Measurements from ENCODE around the gene MAP3K10. TPM values are rescaled to one million over a fixed set of nuclear protein-coding genes. Genes with fewer than 3 reads are reported as not detected.
A peak's percentile ranks its signal among the peaks of the same experiment; 100 is the strongest.

The MAP3K10 gene
- total and polyA plus RNA-seq, 8 donors: 5.9 to 32.8 (median 8.0) TPM

- DNase-seq (no peak), ATAC-seq (no peak), FAIRE-seq (no peak)
- Histone ChIP-seq H3K27me3 (no peaks in the 10 kb centered on the region), H3K4me1 (no peaks in the 10 kb centered on the region), H3K9me3 (no peaks in the 10 kb centered on the region), H3K4me3 (no peak overlapping the region), H3K36me3 (peaks cover 0 to 10% (median 10%) of the 10 kb centered on the region in 3 donors), H3K27ac (no peak overlapping the region)
- TF ChIP-seq CTCF (IDR thresholded peaks at IDR 0.05): no peak
- WGBS, 2 donors: 79 to 82% methylated on average over 12 of the region's 12 CpGs
- intact Hi-C loops (cut with DNase I): no loop called here
Measured at GRCh38 chr19:40244579-40245317, 53.5 kb downstream of the MAP3K10 start.

DNA sequence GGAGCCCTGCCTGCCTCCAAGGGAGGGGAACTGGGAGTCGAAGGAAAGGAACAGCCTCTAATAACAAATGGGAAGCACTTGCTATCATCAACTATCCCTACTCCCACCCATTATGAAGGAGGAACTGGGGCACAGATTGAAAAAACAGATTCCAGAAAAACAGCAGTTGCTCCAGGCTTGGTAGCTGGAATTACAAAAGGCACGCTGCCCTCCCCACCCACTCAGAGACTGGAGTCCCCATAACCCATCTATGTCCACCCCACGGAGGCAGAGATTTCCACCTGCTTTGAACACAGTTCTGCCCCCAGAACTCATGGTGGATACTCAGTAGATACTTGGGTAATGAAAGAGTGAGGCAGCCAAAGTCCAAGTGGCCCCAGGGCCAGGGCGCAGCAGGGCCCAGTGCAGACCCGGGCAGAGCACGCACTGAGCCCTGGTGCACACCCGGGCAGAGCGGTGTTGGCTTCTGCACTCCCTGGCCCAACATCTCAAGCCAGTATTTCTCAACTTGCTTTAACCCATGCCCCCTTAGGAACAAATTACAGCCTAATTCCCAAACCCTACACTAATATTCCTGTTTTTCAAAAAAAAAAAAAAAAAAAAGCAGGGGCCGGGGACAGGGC lies 54.4 kb downstream of the MAP3K10 start:
- intact Hi-C loops (cut with DNase I): no loop called here
- DNase-seq: no peak
- H3K27me3 ChIP-seq: no peaks in the 10 kb centered on the region
- H3K9me3 ChIP-seq: no peaks in the 10 kb centered on the region
- no peak for FAIRE-seq
- H3K4me3 ChIP-seq: no peak overlapping the region
- WGBS, 2 donors: 91 to 94% methylated on average over 9 of the region's 9 CpGs
- no peak for TF ChIP-seq CTCF (IDR thresholded peaks at IDR 0.05)
- peaks cover 0 to 5% (median 1%) of the 10 kb centered on the region in 3 donors for H3K36me3 ChIP-seq
- H3K4me1 ChIP-seq: no peaks in the 10 kb centered on the region
- peak in 1 of 4 donors; percentile 44 for ATAC-seq
- no peak overlapping the region for H3K27ac ChIP-seq

- FAIRE-seq (no peak), DNase-seq (no peak), ATAC-seq (no peak)
- no peak for TF ChIP-seq CTCF (IDR thresholded peaks at IDR 0.05)
- Histone ChIP-seq H3K9me3 (no peaks in the 10 kb centered on the region), H3K4me3 (no peak overlapping the region), H3K27me3 (no peaks in the 10 kb centered on the region), H3K27ac (no peak overlapping the region), H3K36me3 (peaks cover 0 to 4% (median 0%) of the 10 kb centered on the region in 3 donors), H3K4me1 (no peaks in the 10 kb centered on the region)
- WGBS, 2 donors: 93 to 94% methylated on average over 16 of the region's 16 CpGs
- intact Hi-C loops (cut with DNase I): no loop called here
Measured at GRCh38 chr19:40246292-40247073, 55.3 kb downstream of the MAP3K10 start.

DNA sequence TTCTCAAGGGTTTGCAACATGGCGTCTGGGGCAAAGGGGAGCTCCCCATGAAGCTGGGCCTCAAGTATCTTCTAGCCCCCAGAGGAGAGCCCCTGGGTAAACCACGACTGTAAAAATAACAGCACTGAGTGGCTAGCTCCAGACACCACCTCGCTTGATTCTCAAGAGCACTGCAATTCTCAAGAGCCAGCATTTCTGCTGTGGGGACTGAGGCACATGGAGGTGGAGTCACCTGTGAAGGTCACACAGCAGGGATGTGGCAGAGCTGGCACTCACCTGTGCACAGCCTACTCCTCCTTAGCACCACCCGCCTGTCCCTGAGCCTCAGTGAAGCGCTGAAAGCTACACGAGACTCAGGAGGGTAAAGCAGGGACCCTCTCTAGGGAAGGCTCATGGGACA lies 56.0 kb downstream of the MAP3K10 start:
- intact Hi-C loops (cut with DNase I): no loop called here
- Histone ChIP-seq H3K4me3 (no peak overlapping the region), H3K36me3 (no peaks in the 10 kb centered on the region), H3K4me1 (peaks cover 0 to 5% (median 3%) of the 10 kb centered on the region in 3 donors), H3K27ac (no peak overlapping the region), H3K27me3 (no peaks in the 10 kb centered on the region), H3K9me3 (no peaks in the 10 kb centered on the region)
- 70 to 71% methylated on average over 6 of the region's 6 CpGs for WGBS, 2 donors
- FAIRE-seq (no peak), DNase-seq (no peak), ATAC-seq (peak in 1 of 4 donors; percentile 30)
- TF ChIP-seq CTCF (IDR thresholded peaks at IDR 0.05): no peak
